GM23338 (cell line): ENCODE data around the gene HGS. TPM values are rescaled to one million over a fixed set of nuclear protein-coding genes. Genes with fewer than 3 reads are reported as not detected.
"Not testable (repeated sequence)": the region's sequence is repeated elsewhere in the genome, so short reads cannot be mapped to it uniquely, and the experiment has no call there.

Experiments used
- ATAC-seq: fragments of 200-7000 bp; cut with Tn5 transposase; 3 replicates; pipeline ENCODE4 v1.9.1; 2020
- DNase-seq: peaks from one replicate; pipeline ENCODE4 v3.0.0-alpha.2; 2015; ENCODE audit warnings: low spot score
- H2AFZ ChIP-seq: fragments of 200-600 bp; sonication (generic); 2 replicates; pipeline ENCODE4 v1.8.0; 2016; ENCODE audit warnings: antibody characterized with exemption, mild to moderate bottlenecking, moderate library complexity
- H3F3A ChIP-seq: fragments of 200-600 bp; sonication (generic); replicated peaks from 2 replicates; pipeline ENCODE4 v1.8.0; 2017; ENCODE audit warnings: antibody characterized with exemption, mixed run types, low read depth
- H3K27ac ChIP-seq: fragments of 200-600 bp; sonication (generic); 2 replicates; pipeline ENCODE4 v1.6.1; 2016; ENCODE audit warnings: low read depth
- H3K27me3 ChIP-seq: fragments of 200-600 bp; sonication (generic); 2 replicates; pipeline ENCODE4 v1.8.0; 2016; ENCODE audit warnings: mild to moderate bottlenecking, mixed run types, moderate library complexity; ENCODE audit not compliant: insufficient read depth
- H3K36me3 ChIP-seq: fragments of 200-600 bp; sonication (generic); 2 replicates; pipeline ENCODE4 v1.8.0; 2016; ENCODE audit warnings: mild to moderate bottlenecking; ENCODE audit not compliant: insufficient read depth
- H3K4me1 ChIP-seq: fragments of 200-600 bp; sonication (generic); 2 replicates; pipeline ENCODE4 v1.8.0; 2016; ENCODE audit warnings: mild to moderate bottlenecking, moderate library complexity; ENCODE audit not compliant: insufficient read depth
- H3K4me2 ChIP-seq: fragments of 200-600 bp; sonication (generic); 2 replicates; pipeline ENCODE4 v1.7.1; 2017; ENCODE audit warnings: mixed run types
- H3K4me3 ChIP-seq: fragments of 200-600 bp; sonication (generic); 2 replicates; pipeline ENCODE4 v1.6.1; 2016; ENCODE audit warnings: mixed run types
- H3K79me2 ChIP-seq: fragments of 200-600 bp; sonication (generic); replicated peaks from 2 replicates; pipeline ENCODE4 v1.8.0; 2017; ENCODE audit warnings: mild to moderate bottlenecking; ENCODE audit not compliant: insufficient read depth
- H3K9me2 ChIP-seq: fragments of 200-600 bp; sonication (generic); 2 replicates; pipeline ENCODE4 v1.8.0; 2017; ENCODE audit not compliant: insufficient read depth
- H4K20me1 ChIP-seq: fragments of 200-600 bp; sonication (generic); replicated peaks from 2 replicates; pipeline ENCODE4 v1.8.0; 2017; ENCODE audit warnings: mild to moderate bottlenecking; ENCODE audit not compliant: insufficient read depth
- H3K27ac Mint-ChIP-seq: 2 replicates; pipeline ENCODE4 v1.8.0; 2020; ENCODE audit warnings: inconsistent platforms, mild to moderate bottlenecking, moderate library complexity, mixed read lengths
- H3K27me3 Mint-ChIP-seq: 3 replicates; pipeline ENCODE4 v1.8.0; 2022; ENCODE audit warnings: low read depth, mild to moderate bottlenecking, moderate library complexity, mixed read lengths, inconsistent platforms; ENCODE audit not compliant: insufficient read depth, poor library complexity
- H3K36me3 Mint-ChIP-seq: 3 replicates; pipeline ENCODE4 v1.8.0; 2021; ENCODE audit warnings: low read depth, mild to moderate bottlenecking, inconsistent platforms, moderate library complexity, mixed read lengths
- H3K4me1 Mint-ChIP-seq: 3 replicates; pipeline ENCODE4 v1.8.0; 2020; ENCODE audit warnings: mild to moderate bottlenecking, inconsistent platforms, mixed read lengths
- H3K4me3 Mint-ChIP-seq: 3 replicates; pipeline ENCODE4 v1.8.0; 2021; ENCODE audit warnings: moderate library complexity, mild to moderate bottlenecking, inconsistent platforms, mixed read lengths
- H3K9me3 Mint-ChIP-seq: 3 replicates; pipeline ENCODE4 v1.8.0; 2020; ENCODE audit warnings: moderate library complexity, mild to moderate bottlenecking, inconsistent platforms, mixed read lengths
- CTCF ChIP-seq, 2 experiments: fragments of 200-600 bp in 1 of 2; sonication (generic) in 1 of 2; conservative IDR thresholded peaks; 2 replicates each; pipeline versions ENCODE4 v1.5.1 to v1.6.1; 2016 to 2017; ENCODE audit warnings: antibody characterized with exemption in 2 of 2, low read depth in 2 of 2, mild to moderate bottlenecking in 2 of 2, moderate library complexity in 1 of 2
- NANOG ChIP-seq: IDR thresholded peaks from 2 replicates; pipeline ENCODE4 v1.6.1; 2016; ENCODE audit warnings: antibody characterized with exemption, borderline replicate concordance
- POLR2AphosphoS5 ChIP-seq: IDR thresholded peaks from 2 replicates; pipeline ENCODE4 v1.6.1; 2016; ENCODE audit warnings: antibody characterized with exemption, low read depth
- ZNF114 ChIP-seq: fragments of 250-450 bp; sonication (Bioruptor Pico); IDR thresholded peaks from 2 replicates; pipeline ENCODE4 v1.5.0; 2020; ENCODE audit warnings: mild to moderate bottlenecking, moderate library complexity
- polyA plus RNA-seq: library from polyadenylated mRNA; unstranded; fragments of >200 nt; fragmentation: Nextera tagmentation; extraction: Ambion mirVana; gene quantifications from 2 replicates; pipeline ENCODE4 v1.2.1, GENCODE V29; 2016
- total RNA-seq: library from RNA; depleted of rRNA; stranded (reverse); fragments of >200 nt; shearing (Covaris generic); gene quantifications from 2 replicates; pipeline ENCODE4 v1.2.3, GENCODE V29; 2014
- TF ChIP-seq, protein P1 (sequence below): IDR thresholded peaks from one replicate; pipeline ENCODE4 v1.6.1; 2018; ENCODE audit warnings: antibody characterized with exemption; ENCODE audit not compliant: unreplicated experiment

Gene HGS
- total and polyA plus RNA-seq, 2 experiments from 2014 or later: 59.0 to 90.2 TPM

- no peak for ATAC-seq
These were observed 10.1 kb upstream of the HGS start for GRCh38 chr17:81673561-81674258.

DNA sequence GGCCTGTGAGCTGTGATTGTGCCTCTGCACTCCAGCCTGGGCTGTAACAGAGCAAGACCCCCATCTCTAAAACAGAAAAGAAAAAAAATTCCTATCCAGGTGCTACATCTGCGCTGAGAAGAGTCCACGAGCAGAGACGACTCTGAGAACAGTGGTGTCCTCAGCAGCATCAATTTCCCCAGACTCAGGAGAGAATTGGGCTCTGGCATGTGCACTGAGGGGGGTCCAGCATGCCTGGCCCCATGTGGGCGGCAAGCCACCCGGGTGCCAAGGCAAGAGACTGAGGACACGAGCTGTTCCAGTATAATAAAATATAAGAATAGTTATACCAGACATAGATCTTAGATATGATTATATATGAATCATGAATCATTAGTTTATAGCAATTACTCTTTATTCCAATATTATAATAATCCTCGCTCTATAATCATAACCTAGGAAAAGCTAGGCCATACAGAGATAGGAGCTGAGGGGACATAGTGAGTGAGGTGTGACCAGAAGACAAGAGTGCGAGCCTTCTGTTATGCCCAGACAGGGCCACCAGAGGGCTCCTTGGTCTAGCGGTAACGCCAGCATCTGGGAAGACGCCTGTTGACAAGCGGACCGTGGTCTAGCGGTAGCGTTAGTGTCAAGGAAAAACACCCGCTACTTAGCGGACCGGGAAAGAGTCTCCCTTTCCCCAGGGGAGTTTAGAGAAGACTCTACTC is 8.1 kb upstream of the HGS start:
- H3K27ac Mint-ChIP-seq, H3K4me1 ChIP-seq, H3K4me3 ChIP-seq, H3K9me2 ChIP-seq, H3K27me3 ChIP-seq, H3K4me2 ChIP-seq, H3K4me1 Mint-ChIP-seq, H3K9me3 Mint-ChIP-seq, H2AFZ ChIP-seq, H4K20me1 ChIP-seq, H3K4me3 Mint-ChIP-seq, H3K79me2 ChIP-seq: not testable (repeated sequence)
- Histone ChIP-seq H3K36me3 (peaks cover 13% of the 10 kb centered on the region), H3K27ac (peak overlapping the region; percentile 84), H3F3A (peaks cover 12% of the 10 kb centered on the region; the same call in 1 of the 2 replicates)
- peaks cover 19% of the 10 kb centered on the region for H3K27me3 Mint-ChIP-seq
- peaks cover 42% of the 10 kb centered on the region for H3K36me3 Mint-ChIP-seq
- peak; percentile 39 for DNase-seq
- ATAC-seq: peak; percentile 28
- TF ChIP-seq CTCF (conservative IDR thresholded peaks at IDR 0.05; ENCODE audit: low read depth in 2 of 2): peak; percentile 55 to 56

More at GRCh38 chr17:81673561-81674258, 10.1 kb upstream of the HGS start:
- Histone ChIP-seq H3K79me2 (peaks cover 12% of the 10 kb centered on the region), H3F3A (peaks cover 19% of the 10 kb centered on the region; the same call in 1 of the 2 replicates), H3K4me1 (no peaks in the 10 kb centered on the region), H4K20me1 (peaks cover 3% of the 10 kb centered on the region; the same call in 1 of the 2 replicates), H2AFZ (no peak overlapping the region), H3K9me2 (no peaks in the 10 kb centered on the region), H3K4me2 (no peak overlapping the region), H3K36me3 (peaks cover 24% of the 10 kb centered on the region), H3K27me3 (no peaks in the 10 kb centered on the region), H3K27ac (no peak overlapping the region), H3K4me3 (no peak overlapping the region)
- Mint-ChIP-seq H3K4me1 (peaks cover 5% of the 10 kb centered on the region; the same call in 2 of the 3 replicates), H3K27me3 (peaks cover 24% of the 10 kb centered on the region), H3K9me3 (no peaks in the 10 kb centered on the region), H3K4me3 (no peak overlapping the region), H3K36me3 (peaks cover 60% of the 10 kb centered on the region), H3K27ac (no peak overlapping the region)
- 0 out of 2 replicates have a peak, but pooled peaks have one; percentile 10 for TF ChIP-seq POLR2AphosphoS5
- no peak for TF ChIP-seq NANOG
- TF ChIP-seq ZNF114 (CRISPR knock-in tag): no peak
- TF ChIP-seq, protein P1, sequence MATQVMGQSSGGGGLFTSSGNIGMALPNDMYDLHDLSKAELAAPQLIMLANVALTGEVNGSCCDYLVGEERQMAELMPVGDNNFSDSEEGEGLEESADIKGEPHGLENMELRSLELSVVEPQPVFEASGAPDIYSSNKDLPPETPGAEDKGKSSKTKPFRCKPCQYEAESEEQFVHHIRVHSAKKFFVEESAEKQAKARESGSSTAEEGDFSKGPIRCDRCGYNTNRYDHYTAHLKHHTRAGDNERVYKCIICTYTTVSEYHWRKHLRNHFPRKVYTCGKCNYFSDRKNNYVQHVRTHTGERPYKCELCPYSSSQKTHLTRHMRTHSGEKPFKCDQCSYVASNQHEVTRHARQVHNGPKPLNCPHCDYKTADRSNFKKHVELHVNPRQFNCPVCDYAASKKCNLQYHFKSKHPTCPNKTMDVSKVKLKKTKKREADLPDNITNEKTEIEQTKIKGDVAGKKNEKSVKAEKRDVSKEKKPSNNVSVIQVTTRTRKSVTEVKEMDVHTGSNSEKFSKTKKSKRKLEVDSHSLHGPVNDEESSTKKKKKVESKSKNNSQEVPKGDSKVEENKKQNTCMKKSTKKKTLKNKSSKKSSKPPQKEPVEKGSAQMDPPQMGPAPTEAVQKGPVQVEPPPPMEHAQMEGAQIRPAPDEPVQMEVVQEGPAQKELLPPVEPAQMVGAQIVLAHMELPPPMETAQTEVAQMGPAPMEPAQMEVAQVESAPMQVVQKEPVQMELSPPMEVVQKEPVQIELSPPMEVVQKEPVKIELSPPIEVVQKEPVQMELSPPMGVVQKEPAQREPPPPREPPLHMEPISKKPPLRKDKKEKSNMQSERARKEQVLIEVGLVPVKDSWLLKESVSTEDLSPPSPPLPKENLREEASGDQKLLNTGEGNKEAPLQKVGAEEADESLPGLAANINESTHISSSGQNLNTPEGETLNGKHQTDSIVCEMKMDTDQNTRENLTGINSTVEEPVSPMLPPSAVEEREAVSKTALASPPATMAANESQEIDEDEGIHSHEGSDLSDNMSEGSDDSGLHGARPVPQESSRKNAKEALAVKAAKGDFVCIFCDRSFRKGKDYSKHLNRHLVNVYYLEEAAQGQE: no peak
- no peak for DNase-seq
